ENCODE data around the gene FASTKD2. TPM values are rescaled to one million over a fixed set of nuclear protein-coding genes. Genes with fewer than 3 reads are reported as not detected.
"Not testable (repeated sequence)": the region's sequence is repeated elsewhere in the genome, so short reads cannot be mapped to it uniquely, and the experiment has no call there.

The FASTKD2 gene
- total and polyA plus RNA-seq, 2 donors (not counting 1 experiment from before 2014, with no cell fraction given) = 33.4 to 37.2 TPM

DNA sequence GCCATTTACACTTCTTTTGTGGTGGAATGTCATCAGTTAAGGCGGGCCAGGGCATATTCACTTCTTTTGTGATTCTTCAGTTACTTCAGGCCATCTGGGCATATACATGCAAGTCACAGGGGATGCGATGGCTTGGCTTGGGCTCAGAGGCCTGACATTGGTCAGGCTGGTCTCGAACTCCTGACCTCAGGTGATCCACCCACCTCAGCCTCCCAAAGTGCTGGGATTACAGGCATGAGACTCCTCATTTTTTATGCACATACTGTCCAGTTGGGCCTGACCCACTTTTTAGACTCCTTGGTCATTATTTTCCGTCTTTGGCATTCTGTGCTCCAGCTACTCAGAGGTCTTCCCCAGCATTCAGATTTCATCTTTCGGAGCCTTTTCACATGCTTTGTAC lies 47.1 kb downstream of the FASTKD2 start:
- H3K79me2 ChIP-seq (ENCODE audit: control insufficient read depth, insufficient read depth, low read length); H3K27ac ChIP-seq (ENCODE audit: insufficient read depth, low read length); H2AFZ ChIP-seq (ENCODE audit: low read length); H3K4me3 ChIP-seq (replicated peaks in 1 of 4; ENCODE audit: control extremely low read depth in 1 of 4, insufficient read depth in 1 of 4, low read depth in 3 of 4, low read length in 4 of 4); H4K20me1 ChIP-seq (ENCODE audit: control insufficient read depth, extremely low read depth, insufficient read depth, low read length); H3K36me3 ChIP-seq (ENCODE audit: control insufficient read depth, insufficient read depth, low read length); H3K9me3 ChIP-seq (ENCODE audit: control insufficient read depth, insufficient read depth, low read depth, low read length); H3K4me1 ChIP-seq (ENCODE audit: control insufficient read depth, extremely low read depth, insufficient read depth, low read length); H3K27me3 ChIP-seq (ENCODE audit: control insufficient read depth, insufficient read depth, low read length); H3K9ac ChIP-seq (ENCODE audit: insufficient read depth, low read length); H3K4me2 ChIP-seq (ENCODE audit: extremely low read depth, insufficient read depth, low read length); DNase-seq (ENCODE audit: low read depth in 2 of 2): not testable (repeated sequence)

DNA sequence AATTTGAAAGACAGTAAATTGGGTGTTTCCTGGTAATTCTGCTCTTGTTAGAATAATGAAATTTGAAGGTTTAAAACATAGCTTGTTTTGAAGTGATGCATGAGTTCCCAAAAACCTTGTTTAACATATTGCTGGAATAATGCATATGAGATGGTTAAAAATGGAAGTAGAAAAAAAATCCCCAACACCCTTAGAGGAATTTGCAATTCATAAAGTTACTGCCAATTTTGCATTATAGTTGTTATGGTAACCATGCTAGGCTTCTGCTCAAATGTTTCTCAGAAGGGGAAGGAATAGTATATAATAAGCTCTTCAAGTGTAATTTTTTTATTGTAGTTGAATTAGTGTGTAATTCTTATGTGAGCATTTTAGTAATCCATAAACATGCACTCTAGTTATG lies 49.1 kb downstream of the FASTKD2 start:
- H3K4me2 ChIP-seq (ENCODE audit: extremely low read depth, insufficient read depth, low read length) = no peak overlapping the region
- no peaks in the 10 kb centered on the region for H4K20me1 ChIP-seq (ENCODE audit: control insufficient read depth, extremely low read depth, insufficient read depth, low read length)
- H3K4me1 ChIP-seq (ENCODE audit: control insufficient read depth, extremely low read depth, insufficient read depth, low read length) = no peaks in the 10 kb centered on the region

DNA sequence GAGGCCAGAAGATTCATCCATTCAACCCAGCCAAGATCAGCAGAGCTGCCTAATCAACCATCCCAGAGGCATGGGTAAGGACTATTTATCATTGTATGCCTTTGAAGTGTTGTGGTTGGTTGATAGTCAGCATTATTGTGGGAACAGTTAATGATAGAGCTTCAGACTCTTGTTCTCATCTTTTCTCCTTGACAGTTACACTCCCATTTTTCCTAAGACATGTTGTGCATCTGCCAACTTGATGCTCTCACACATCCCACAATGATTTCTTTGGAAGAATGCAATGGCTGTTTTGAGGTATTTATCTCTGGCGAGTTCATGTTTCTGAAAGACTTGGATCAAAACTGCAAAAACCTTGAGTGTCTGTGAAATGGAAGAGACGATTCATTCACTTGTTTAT lies 55.4 kb downstream of the FASTKD2 start:
- H3K79me2 ChIP-seq (ENCODE audit: control insufficient read depth, insufficient read depth, low read length) = no peaks in the 10 kb centered on the region
- H3K4me2 ChIP-seq (ENCODE audit: extremely low read depth, insufficient read depth, low read length) = no peak overlapping the region
- no peak overlapping the region for H3K4me3 ChIP-seq (replicated peaks in 1 of 4; ENCODE audit: control extremely low read depth in 1 of 4, insufficient read depth in 1 of 4, low read depth in 3 of 4, low read length in 4 of 4)
- no peak overlapping the region for H3K9ac ChIP-seq (ENCODE audit: insufficient read depth, low read length)
- TF ChIP-seq EZH2 (IDR thresholded peaks at IDR 0.05; ENCODE audit: low read length, missing control alignments) = no peak
- TF ChIP-seq, protein P1, sequence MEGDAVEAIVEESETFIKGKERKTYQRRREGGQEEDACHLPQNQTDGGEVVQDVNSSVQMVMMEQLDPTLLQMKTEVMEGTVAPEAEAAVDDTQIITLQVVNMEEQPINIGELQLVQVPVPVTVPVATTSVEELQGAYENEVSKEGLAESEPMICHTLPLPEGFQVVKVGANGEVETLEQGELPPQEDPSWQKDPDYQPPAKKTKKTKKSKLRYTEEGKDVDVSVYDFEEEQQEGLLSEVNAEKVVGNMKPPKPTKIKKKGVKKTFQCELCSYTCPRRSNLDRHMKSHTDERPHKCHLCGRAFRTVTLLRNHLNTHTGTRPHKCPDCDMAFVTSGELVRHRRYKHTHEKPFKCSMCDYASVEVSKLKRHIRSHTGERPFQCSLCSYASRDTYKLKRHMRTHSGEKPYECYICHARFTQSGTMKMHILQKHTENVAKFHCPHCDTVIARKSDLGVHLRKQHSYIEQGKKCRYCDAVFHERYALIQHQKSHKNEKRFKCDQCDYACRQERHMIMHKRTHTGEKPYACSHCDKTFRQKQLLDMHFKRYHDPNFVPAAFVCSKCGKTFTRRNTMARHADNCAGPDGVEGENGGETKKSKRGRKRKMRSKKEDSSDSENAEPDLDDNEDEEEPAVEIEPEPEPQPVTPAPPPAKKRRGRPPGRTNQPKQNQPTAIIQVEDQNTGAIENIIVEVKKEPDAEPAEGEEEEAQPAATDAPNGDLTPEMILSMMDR (conservative IDR thresholded peaks at IDR 0.05 in 1 of 2, IDR thresholded peaks at IDR 0.05 in 1 of 2; ENCODE audit: low read depth in 1 of 2, low read length in 2 of 2) = no peak
- H3K9me3 ChIP-seq (ENCODE audit: control insufficient read depth, insufficient read depth, low read depth, low read length) = no peaks in the 10 kb centered on the region
- peak in 1 of 2 donors; percentile 51 for DNase-seq (ENCODE audit: low read depth in 2 of 2)
- H3K4me1 ChIP-seq (ENCODE audit: control insufficient read depth, extremely low read depth, insufficient read depth, low read length) = no peaks in the 10 kb centered on the region
- no peaks in the 10 kb centered on the region for H3K27me3 ChIP-seq (ENCODE audit: control insufficient read depth, insufficient read depth, low read length)
- H3K27ac ChIP-seq (ENCODE audit: insufficient read depth, low read length) = no peak overlapping the region
- no peak overlapping the region for H2AFZ ChIP-seq (ENCODE audit: low read length)
- H4K20me1 ChIP-seq (ENCODE audit: control insufficient read depth, extremely low read depth, insufficient read depth, low read length) = no peaks in the 10 kb centered on the region
- no peaks in the 10 kb centered on the region for H3K36me3 ChIP-seq (ENCODE audit: control insufficient read depth, insufficient read depth, low read length)

More for the DNA sequence above, 49.1 kb downstream of the FASTKD2 start:
- no peak for TF ChIP-seq EZH2 (IDR thresholded peaks at IDR 0.05; ENCODE audit: low read length, missing control alignments)
- TF ChIP-seq, protein P1 (conservative IDR thresholded peaks at IDR 0.05 in 1 of 2, IDR thresholded peaks at IDR 0.05 in 1 of 2; ENCODE audit: low read depth in 1 of 2, low read length in 2 of 2) = no peak
- no peak overlapping the region for H2AFZ ChIP-seq (ENCODE audit: low read length)
- no peaks in the 10 kb centered on the region for H3K9me3 ChIP-seq (ENCODE audit: control insufficient read depth, insufficient read depth, low read depth, low read length)
- no peak for DNase-seq (ENCODE audit: low read depth in 2 of 2)
- H3K36me3 ChIP-seq (ENCODE audit: control insufficient read depth, insufficient read depth, low read length) = no peaks in the 10 kb centered on the region
- H3K4me3 ChIP-seq (replicated peaks in 1 of 4; ENCODE audit: control extremely low read depth in 1 of 4, insufficient read depth in 1 of 4, low read depth in 3 of 4, low read length in 4 of 4) = no peak overlapping the region
- no peaks in the 10 kb centered on the region for H3K79me2 ChIP-seq (ENCODE audit: control insufficient read depth, insufficient read depth, low read length)
- H3K9ac ChIP-seq (ENCODE audit: insufficient read depth, low read length) = no peak overlapping the region
- no peak overlapping the region for H3K27ac ChIP-seq (ENCODE audit: insufficient read depth, low read length)
- H3K27me3 ChIP-seq (ENCODE audit: control insufficient read depth, insufficient read depth, low read length) = no peaks in the 10 kb centered on the region

Measured in fibroblast of lung (primary cell).